ENCODE results near the gene TRAF7.
"Not testable (repeated sequence)": the region's sequence is repeated elsewhere in the genome, so short reads cannot be mapped to it uniquely, and the experiment has no call there.

DNA sequence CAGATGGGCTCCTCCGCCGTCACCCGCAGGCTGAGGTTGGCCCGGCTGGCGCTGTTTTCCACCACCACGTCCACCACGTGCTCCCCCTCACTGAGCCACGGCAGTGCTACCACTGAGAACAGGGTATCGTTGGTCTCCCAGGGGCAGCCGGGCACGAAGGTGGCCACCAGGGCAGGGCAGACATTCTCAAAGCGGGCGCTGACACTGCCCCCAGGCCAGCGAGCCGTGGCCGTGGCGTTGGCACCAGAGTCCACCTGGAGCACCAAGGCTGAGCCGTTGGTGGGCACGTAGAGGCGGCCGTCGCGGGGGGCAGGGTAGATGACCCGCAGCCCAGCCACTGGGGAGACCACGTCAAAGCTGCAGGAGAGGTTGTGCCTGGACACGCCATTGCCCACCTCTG, 41.4 kb upstream of the TRAF7 start:
- not testable (repeated sequence) for TF ChIP-seq EZH2 (IDR thresholded peaks at IDR 0.05; ENCODE audit: borderline replicate concordance, low read depth, low read length, severe bottlenecking)
- TF ChIP-seq, protein P1, sequence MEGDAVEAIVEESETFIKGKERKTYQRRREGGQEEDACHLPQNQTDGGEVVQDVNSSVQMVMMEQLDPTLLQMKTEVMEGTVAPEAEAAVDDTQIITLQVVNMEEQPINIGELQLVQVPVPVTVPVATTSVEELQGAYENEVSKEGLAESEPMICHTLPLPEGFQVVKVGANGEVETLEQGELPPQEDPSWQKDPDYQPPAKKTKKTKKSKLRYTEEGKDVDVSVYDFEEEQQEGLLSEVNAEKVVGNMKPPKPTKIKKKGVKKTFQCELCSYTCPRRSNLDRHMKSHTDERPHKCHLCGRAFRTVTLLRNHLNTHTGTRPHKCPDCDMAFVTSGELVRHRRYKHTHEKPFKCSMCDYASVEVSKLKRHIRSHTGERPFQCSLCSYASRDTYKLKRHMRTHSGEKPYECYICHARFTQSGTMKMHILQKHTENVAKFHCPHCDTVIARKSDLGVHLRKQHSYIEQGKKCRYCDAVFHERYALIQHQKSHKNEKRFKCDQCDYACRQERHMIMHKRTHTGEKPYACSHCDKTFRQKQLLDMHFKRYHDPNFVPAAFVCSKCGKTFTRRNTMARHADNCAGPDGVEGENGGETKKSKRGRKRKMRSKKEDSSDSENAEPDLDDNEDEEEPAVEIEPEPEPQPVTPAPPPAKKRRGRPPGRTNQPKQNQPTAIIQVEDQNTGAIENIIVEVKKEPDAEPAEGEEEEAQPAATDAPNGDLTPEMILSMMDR (IDR thresholded peaks at IDR 0.05; ENCODE audit: borderline replicate concordance, extremely low read depth, low read length, poor library complexity, severe bottlenecking), result not testable (repeated sequence)

Data from DND-41 (cell line).